MCF 10A (cell line): ENCODE measurements around the gene DGCR2. TPM values are rescaled to one million over a fixed set of nuclear protein-coding genes. Genes with fewer than 3 reads are reported as not detected.
"Not testable (repeated sequence)": the region's sequence is repeated elsewhere in the genome, so short reads cannot be mapped to it uniquely, and the experiment has no call there.

Source experiments
- BruUV-seq: library from RNA; stranded (reverse); fragments of 400-500 nt; replicated peaks from 2 replicates; lab custom pipeline; 2021; lab: Mats Ljungman, UMichigan
- CTCF ChIA-PET: fragments of 300-600 bp; sonication (Branson Sonifier 250); formaldehyde crosslinking; extraction: SDS; loops from one replicate; lab custom pipeline; 2021; ENCODE audit warnings: antibody characterized with exemption, inconsistent platforms; lab: Yijun Ruan, JAX
- POLR2A ChIA-PET: fragments of 300-600, 350-650 bp; sonication (Branson Sonifier 250); formaldehyde crosslinking; extraction: SDS; loops from one replicate; lab custom pipeline; 2020; ENCODE audit warnings: antibody characterized with exemption, inconsistent platforms; lab: Yijun Ruan, JAX
- DNase-seq: peaks from one replicate; pipeline ENCODE4 v3.0.0-alpha.2; 2018; ENCODE audit not compliant: unreplicated experiment
- H3K27ac Mint-ChIP-seq: one replicate; pipeline ENCODE4 v1.8.0; 2022; ENCODE audit warnings: mild to moderate bottlenecking, low read depth, mixed read lengths; ENCODE audit not compliant: unreplicated experiment
- H3K27me3 Mint-ChIP-seq: one replicate; pipeline ENCODE4 v1.8.0; 2022; ENCODE audit warnings: mixed read lengths; ENCODE audit not compliant: insufficient read depth, unreplicated experiment
- H3K36me3 Mint-ChIP-seq: one replicate; pipeline ENCODE4 v1.8.0; 2022; ENCODE audit warnings: mild to moderate bottlenecking, moderate library complexity, mixed read lengths; ENCODE audit not compliant: insufficient read depth, unreplicated experiment
- H3K4me1 Mint-ChIP-seq: one replicate; pipeline ENCODE4 v1.8.0; 2022; ENCODE audit warnings: mixed read lengths; ENCODE audit not compliant: insufficient read depth, unreplicated experiment
- H3K4me3 Mint-ChIP-seq: one replicate; pipeline ENCODE4 v1.8.0; 2022; ENCODE audit warnings: mild to moderate bottlenecking, moderate library complexity, mixed read lengths; ENCODE audit not compliant: unreplicated experiment
- H3K9me3 Mint-ChIP-seq: one replicate; pipeline ENCODE4 v1.8.0; 2022; ENCODE audit warnings: mixed read lengths; ENCODE audit not compliant: unreplicated experiment
- CTCF ChIP-seq: fragments of 200-600 bp; IDR thresholded peaks from one replicate; pipeline ENCODE4 v1.8.0; 2022; ENCODE audit warnings: antibody characterized with exemption, mild to moderate bottlenecking; ENCODE audit not compliant: unreplicated experiment
- intact Hi-C: fragments of 100-400 bp; cut with micrococcal nuclease; formaldehyde crosslinking; loops from 2 replicates; pipeline ENCODE4 v1.14.1; 2022
- total RNA-seq: library from RNA; stranded (reverse); gene quantifications from 2 replicates; pipeline ENCODE4 v1.2.3, GENCODE V29; 2022

Gene DGCR2
- total RNA-seq, 1 experiment from 2014 or later: 41.2 TPM

DNA sequence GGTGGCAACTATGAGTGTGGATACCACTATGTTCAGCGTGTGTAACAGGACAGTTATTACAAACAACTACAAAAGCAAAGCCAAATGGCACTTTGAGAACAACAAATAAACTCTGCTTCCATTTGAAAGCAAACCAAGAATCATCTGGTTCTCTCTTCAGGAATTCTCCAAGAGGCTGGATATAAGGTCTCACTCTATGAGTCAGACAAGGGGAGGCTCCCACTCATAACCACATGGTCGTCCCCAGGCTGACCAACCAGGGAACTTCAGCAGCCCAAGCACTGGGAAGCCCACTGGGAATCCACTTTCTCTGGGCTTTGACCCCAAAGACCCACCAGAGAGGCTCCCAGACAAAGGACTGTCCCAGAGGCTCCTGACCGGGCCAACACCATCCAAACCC, 35.3 kb downstream of the DGCR2 start:
- no TSS peak for BruUV-seq
- Mint-ChIP-seq H3K27ac (no peak overlapping the region), H3K9me3 (no peaks in the 10 kb centered on the region), H3K4me1 (peaks cover 5% of the 10 kb centered on the region), H3K4me3 (no peak overlapping the region), H3K36me3 (peaks cover 47% of the 10 kb centered on the region), H3K27me3 (no peaks in the 10 kb centered on the region)
- DNase-seq: no peak
- intact Hi-C loops: no loop called here
- TF ChIP-seq CTCF: no peak
- POLR2A ChIA-PET: no interaction called here
- CTCF ChIA-PET: no interaction called here

DNA sequence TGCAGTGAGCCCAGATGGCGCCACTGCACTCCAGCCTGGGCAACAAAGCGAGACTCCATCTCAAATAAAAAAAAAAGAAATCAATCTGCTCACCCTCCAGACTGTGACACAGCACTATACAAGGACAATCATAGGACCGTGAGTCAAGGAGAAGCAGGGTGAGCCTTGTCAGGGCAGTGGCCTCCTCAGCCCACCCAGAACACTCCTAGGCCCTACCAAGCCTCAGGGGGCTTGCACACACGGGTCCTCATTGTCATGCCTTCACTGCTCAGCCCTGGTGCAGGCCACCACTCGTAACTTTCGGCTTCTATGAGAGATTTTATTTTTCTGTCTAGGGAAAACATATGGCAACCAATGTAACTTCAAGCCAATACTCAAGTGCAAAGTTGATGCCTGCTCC, 35.8 kb downstream of the DGCR2 start:
- TF ChIP-seq CTCF: no peak
- Mint-ChIP-seq H3K9me3 (no peaks in the 10 kb centered on the region), H3K27me3 (no peaks in the 10 kb centered on the region), H3K36me3 (peaks cover 51% of the 10 kb centered on the region), H3K4me1 (peaks cover 5% of the 10 kb centered on the region), H3K27ac (no peak overlapping the region), H3K4me3 (no peak overlapping the region)
- intact Hi-C loops: no loop called here
- ChIA-PET CTCF (no interaction called here), POLR2A (no interaction called here)
- DNase-seq: no peak
- no TSS peak for BruUV-seq

GRCh38 chr22:19085233-19085718, 36.9 kb downstream of the DGCR2 start:
- H3K36me3 Mint-ChIP-seq: peaks cover 53% of the 10 kb centered on the region
- H3K27ac Mint-ChIP-seq: no peak overlapping the region
- DNase-seq: peak; percentile 38
- intact Hi-C loops: no loop called here
- no peaks in the 10 kb centered on the region for H3K27me3 Mint-ChIP-seq
- H3K4me1 Mint-ChIP-seq: peaks cover 5% of the 10 kb centered on the region
- BruUV-seq: no TSS peak
- no peaks in the 10 kb centered on the region for H3K9me3 Mint-ChIP-seq
- no peak overlapping the region for H3K4me3 Mint-ChIP-seq
- CTCF ChIA-PET: interaction anchor here (0.5 to 1.1 kb wide), 12 partner anchors 9 to 1838 kb away, joined by 3 to 6 read pairs (median 3); no protein-coding TSS in a partner anchor
- POLR2A ChIA-PET: interaction anchor here (0.9 to 1.0 kb wide), 2 partner anchors 14 to 37 kb away, joined by 4 to 7 read pairs; partner anchors contain the start of gene DGCR2
- TF ChIP-seq CTCF: peak; percentile 41

- CTCF ChIA-PET: interaction anchor here (0.7 to 1.1 kb wide), 9 partner anchors 8 to 41 kb away, joined by 3 to 6 read pairs (median 3); no protein-coding TSS in a partner anchor
Measured at GRCh38 chr22:19084586-19084985, 37.6 kb downstream of the DGCR2 start.

DNA sequence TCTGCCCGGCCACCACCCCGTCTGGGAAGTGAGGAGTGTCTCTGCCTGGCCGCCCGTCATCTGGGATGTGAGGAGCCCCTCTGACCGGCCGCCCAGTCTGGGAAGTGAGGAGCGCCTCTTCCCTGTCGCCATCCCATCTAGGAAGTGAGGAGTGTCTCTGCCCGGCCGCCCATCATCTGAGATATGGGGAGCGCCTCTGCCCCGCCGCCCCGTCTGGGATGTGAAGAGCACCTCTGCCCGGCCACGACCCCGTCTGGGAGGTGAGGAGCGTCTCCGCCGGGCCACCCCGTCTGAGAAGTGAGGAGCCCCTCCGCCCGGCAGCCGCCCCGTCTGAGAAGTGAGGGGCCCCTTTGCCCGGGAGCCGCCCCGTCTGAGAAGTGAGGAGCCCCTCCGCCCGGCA, 38.1 kb downstream of the DGCR2 start:
- H3K4me3 Mint-ChIP-seq, DNase-seq, H3K4me1 Mint-ChIP-seq, POLR2A ChIA-PET, H3K27ac Mint-ChIP-seq, H3K9me3 Mint-ChIP-seq, H3K27me3 Mint-ChIP-seq, BruUV-seq, intact Hi-C loops, CTCF ChIA-PET: not testable (repeated sequence)
- H3K36me3 Mint-ChIP-seq: peaks cover 57% of the 10 kb centered on the region

More at GRCh38 chr22:19084586-19084985, 37.6 kb downstream of the DGCR2 start:
- H3K27me3 Mint-ChIP-seq, H3K27ac Mint-ChIP-seq, DNase-seq, H3K9me3 Mint-ChIP-seq, H3K4me1 Mint-ChIP-seq, intact Hi-C loops, H3K4me3 Mint-ChIP-seq, BruUV-seq: not testable (repeated sequence)
- H3K36me3 Mint-ChIP-seq: peaks cover 58% of the 10 kb centered on the region
- POLR2A ChIA-PET: interaction anchor here (0.9 to 1.0 kb wide), 2 partner anchors 14 to 38 kb away, joined by 4 to 7 read pairs; partner anchors contain the start of gene DGCR2
